ENCODE data around the gene OR51B5.
A peak's percentile ranks its signal among the peaks of the same experiment; 100 is the strongest.
"Not testable (repeated sequence)": the region's sequence is repeated elsewhere in the genome, so short reads cannot be mapped to it uniquely, and the experiment has no call there.

The OR51B5 gene

GRCh38 chr11:5343474-5344335 lies at the start of gene OR51B5:
Gene OR51B5, minus strand, starts transcription at chr11:5343524. Its CDS starts 0 bp downstream, at chr11:5343524.
- DNase-seq (ENCODE audit: low read depth, low spot score) = no peak
- H3K27ac ChIP-seq (ENCODE audit: low read length) = no peak within 1 kb of the TSS
- no CpG with 5 or more reads among the region's 6 CpGs for WGBS (ENCODE audit: insufficient coverage, insufficient read length)

DNA sequence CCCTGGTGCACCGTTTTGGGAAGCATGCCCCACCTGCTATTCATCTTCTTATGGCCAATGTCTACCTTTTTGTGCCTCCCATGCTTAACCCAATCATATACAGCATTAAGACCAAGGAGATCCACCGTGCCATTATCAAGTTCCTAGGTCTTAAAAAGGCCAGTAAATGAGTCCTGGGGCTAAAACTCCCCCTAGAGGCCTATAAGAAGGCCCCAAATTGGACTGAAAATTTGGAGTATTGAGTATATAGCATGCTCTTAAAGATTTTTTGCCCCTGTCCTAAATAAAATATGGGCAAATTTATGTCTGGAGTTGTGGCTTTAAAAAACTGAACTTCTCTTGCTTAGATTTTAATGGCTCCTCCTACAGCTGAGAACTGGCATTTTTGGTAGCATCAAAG lies 46.9 kb upstream of the OR51B5 start:
- WGBS (ENCODE audit: insufficient coverage, insufficient read length) = no CpG with 5 or more reads among the region's 2 CpGs

More at GRCh38 chr11:5343474-5344335, at the start of gene OR51B5:
- no peaks in the 10 kb centered on the region for H3K27me3 ChIP-seq (ENCODE audit: control insufficient read depth, insufficient read depth, low read length)
- H3K9me3 ChIP-seq (ENCODE audit: control insufficient read depth, insufficient read depth, low read length) = no peaks in the 10 kb centered on the region
- no peaks in the 10 kb centered on the region for H3K36me3 ChIP-seq (ENCODE audit: control insufficient read depth, insufficient read depth, low read length)
- H3K4me3 ChIP-seq (ENCODE audit: low read length) = no peak within 1 kb of the TSS
- no peaks in the 10 kb centered on the region for H3K4me1 ChIP-seq (ENCODE audit: control insufficient read depth, insufficient read depth, low read length)

GRCh38 chr11:5384335-5384734 lies 41.0 kb upstream of the OR51B5 start:
- no peaks in the 10 kb centered on the region for H3K4me1 ChIP-seq (ENCODE audit: control insufficient read depth, insufficient read depth, low read length)
- H3K27me3 ChIP-seq (ENCODE audit: control insufficient read depth, insufficient read depth, low read length) = no peaks in the 10 kb centered on the region
- H3K27ac ChIP-seq (ENCODE audit: low read length) = no peak overlapping the region
- H3K4me3 ChIP-seq (ENCODE audit: low read length) = no peak overlapping the region
- DNase-seq (ENCODE audit: low read depth, low spot score) = no peak
- H3K9me3 ChIP-seq (ENCODE audit: control insufficient read depth, insufficient read depth, low read length) = no peaks in the 10 kb centered on the region
- no peaks in the 10 kb centered on the region for H3K36me3 ChIP-seq (ENCODE audit: control insufficient read depth, insufficient read depth, low read length)
- no CpG with 5 or more reads among the region's 2 CpGs for WGBS (ENCODE audit: insufficient coverage, insufficient read length)

More for the DNA sequence above, 46.9 kb upstream of the OR51B5 start:
- Histone ChIP-seq H3K9me3 (ENCODE audit: control insufficient read depth, insufficient read depth, low read length) (no peaks in the 10 kb centered on the region), H3K36me3 (ENCODE audit: control insufficient read depth, insufficient read depth, low read length) (no peaks in the 10 kb centered on the region), H3K4me1 (ENCODE audit: control insufficient read depth, insufficient read depth, low read length) (no peaks in the 10 kb centered on the region), H3K4me3 (ENCODE audit: low read length) (no peak overlapping the region), H3K27me3 (ENCODE audit: control insufficient read depth, insufficient read depth, low read length) (no peaks in the 10 kb centered on the region), H3K27ac (ENCODE audit: low read length) (no peak overlapping the region)
- no peak for DNase-seq (ENCODE audit: low read depth, low spot score)

- Histone ChIP-seq H3K27ac (ENCODE audit: low read length) (no peak within 1 kb of the TSS), H3K27me3 (ENCODE audit: control insufficient read depth, insufficient read depth, low read length) (no peaks in the 10 kb centered on the region), H3K4me3 (ENCODE audit: low read length) (no peak within 1 kb of the TSS), H3K4me1 (ENCODE audit: control insufficient read depth, insufficient read depth, low read length) (no peaks in the 10 kb centered on the region), H3K9me3 (ENCODE audit: control insufficient read depth, insufficient read depth, low read length) (no peaks in the 10 kb centered on the region), H3K36me3 (ENCODE audit: control insufficient read depth, insufficient read depth, low read length) (no peaks in the 10 kb centered on the region)
- WGBS (ENCODE audit: insufficient coverage, insufficient read length) = no CpG with 5 or more reads among the region's 1 CpG
- DNase-seq (ENCODE audit: low read depth, low spot score) = no peak
Measured at GRCh38 chr11:5383576-5383975, 40.3 kb upstream of the OR51B5 start, which contains the start of gene OR51M1. Gene OR51M1, plus strand, starts transcription at chr11:5383812. Its CDS starts 5,587 bp downstream, at chr11:5389399.

- H3K9me3 ChIP-seq (ENCODE audit: control insufficient read depth, insufficient read depth, low read length) = no peaks in the 10 kb centered on the region
- H3K4me3 ChIP-seq (ENCODE audit: low read length) = no peak overlapping the region
- H3K4me1 ChIP-seq (ENCODE audit: control insufficient read depth, insufficient read depth, low read length) = no peaks in the 10 kb centered on the region
- H3K36me3 ChIP-seq (ENCODE audit: control insufficient read depth, insufficient read depth, low read length) = no peaks in the 10 kb centered on the region
- no peak overlapping the region for H3K27ac ChIP-seq (ENCODE audit: low read length)
- H3K27me3 ChIP-seq (ENCODE audit: control insufficient read depth, insufficient read depth, low read length) = no peaks in the 10 kb centered on the region
- no CpG with 5 or more reads among the region's 4 CpGs for WGBS (ENCODE audit: insufficient coverage, insufficient read length)
- DNase-seq (ENCODE audit: low read depth, low spot score) = peak; percentile 50
Measured at GRCh38 chr11:5380740-5381342, 37.5 kb upstream of the OR51B5 start.

- no peak for DNase-seq (ENCODE audit: low read depth, low spot score)
- Histone ChIP-seq H3K36me3 (ENCODE audit: control insufficient read depth, insufficient read depth, low read length) (no peaks in the 10 kb centered on the region), H3K27me3 (ENCODE audit: control insufficient read depth, insufficient read depth, low read length) (no peaks in the 10 kb centered on the region), H3K9me3 (ENCODE audit: control insufficient read depth, insufficient read depth, low read length) (no peaks in the 10 kb centered on the region), H3K27ac (ENCODE audit: low read length) (no peak overlapping the region), H3K4me3 (ENCODE audit: low read length) (no peak overlapping the region), H3K4me1 (ENCODE audit: control insufficient read depth, insufficient read depth, low read length) (no peaks in the 10 kb centered on the region)
Measured at GRCh38 chr11:5369789-5370188, 26.5 kb upstream of the OR51B5 start.

DNA sequence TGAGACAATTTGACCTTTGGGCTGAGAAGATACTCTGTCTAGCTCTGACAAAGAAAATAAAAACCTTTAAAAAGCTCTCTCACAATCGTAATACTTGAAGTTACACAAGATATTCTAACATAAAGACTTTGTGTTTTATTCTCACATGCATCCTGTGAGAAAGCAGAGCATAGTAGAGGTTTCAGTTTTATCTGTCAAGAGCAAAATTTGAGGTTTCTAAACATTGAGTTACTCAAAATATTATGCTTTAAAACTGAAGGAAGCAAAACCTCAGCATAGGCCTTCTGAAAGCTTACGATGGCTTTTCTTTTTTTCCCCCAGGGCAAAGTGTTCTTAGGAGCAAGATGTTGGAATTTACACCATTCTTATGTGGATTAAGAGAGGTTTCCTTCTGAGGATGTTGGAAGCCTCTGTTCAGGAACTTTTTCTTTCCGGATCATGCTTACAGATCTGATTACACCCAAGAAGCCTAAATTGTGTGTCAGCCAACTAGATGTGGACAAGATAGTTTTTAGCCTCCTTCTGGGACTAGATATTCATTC lies 25.2 kb upstream of the OR51B5 start:
- no peak overlapping the region for H3K27ac ChIP-seq (ENCODE audit: low read length)
- no peaks in the 10 kb centered on the region for H3K4me1 ChIP-seq (ENCODE audit: control insufficient read depth, insufficient read depth, low read length)
- no peaks in the 10 kb centered on the region for H3K9me3 ChIP-seq (ENCODE audit: control insufficient read depth, insufficient read depth, low read length)
- DNase-seq (ENCODE audit: low read depth, low spot score) = no peak
- H3K36me3 ChIP-seq (ENCODE audit: control insufficient read depth, insufficient read depth, low read length) = no peaks in the 10 kb centered on the region
- no peaks in the 10 kb centered on the region for H3K27me3 ChIP-seq (ENCODE audit: control insufficient read depth, insufficient read depth, low read length)
- no CpG with 5 or more reads among the region's 3 CpGs for WGBS (ENCODE audit: insufficient coverage, insufficient read length)
- no peak overlapping the region for H3K4me3 ChIP-seq (ENCODE audit: low read length)

DNA sequence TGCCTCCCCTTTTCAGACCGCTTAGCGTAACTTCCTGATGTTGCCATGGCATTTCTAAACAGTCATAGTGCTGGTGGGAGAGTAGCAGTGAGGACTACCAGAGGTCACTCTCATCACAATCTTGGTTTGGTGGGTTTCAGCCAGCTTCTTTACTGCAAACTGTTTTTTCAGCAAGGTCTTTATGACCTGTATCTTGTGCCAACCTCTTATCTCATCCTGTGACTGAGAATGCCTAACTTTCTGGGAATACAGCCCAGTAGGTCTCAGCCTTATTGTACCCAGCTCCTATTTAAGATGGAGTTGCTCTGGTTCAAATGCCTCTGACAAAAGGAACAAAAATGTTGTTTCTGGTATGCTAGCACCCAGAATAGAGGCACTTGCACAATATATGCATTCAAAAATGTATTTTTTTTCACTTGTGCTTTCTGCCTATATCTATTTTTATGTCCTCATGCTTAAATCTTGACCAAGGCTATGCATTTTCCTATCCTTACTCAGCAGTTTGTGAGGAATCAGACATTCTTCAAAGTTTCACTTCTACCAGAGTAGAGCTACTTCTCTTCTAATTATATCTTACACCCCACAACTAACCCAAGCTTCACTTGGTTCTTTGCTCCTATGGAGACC lies 24.2 kb upstream of the OR51B5 start:
- WGBS (ENCODE audit: insufficient coverage, insufficient read length) = no CpG with 5 or more reads among the region's 2 CpGs
- H3K9me3 ChIP-seq (ENCODE audit: control insufficient read depth, insufficient read depth, low read length) = no peaks in the 10 kb centered on the region
- H3K27ac ChIP-seq (ENCODE audit: low read length) = no peak overlapping the region
- no peaks in the 10 kb centered on the region for H3K27me3 ChIP-seq (ENCODE audit: control insufficient read depth, insufficient read depth, low read length)
- no peaks in the 10 kb centered on the region for H3K4me1 ChIP-seq (ENCODE audit: control insufficient read depth, insufficient read depth, low read length)
- DNase-seq (ENCODE audit: low read depth, low spot score) = no peak
- no peaks in the 10 kb centered on the region for H3K36me3 ChIP-seq (ENCODE audit: control insufficient read depth, insufficient read depth, low read length)
- H3K4me3 ChIP-seq (ENCODE audit: low read length) = no peak overlapping the region

GRCh38 chr11:5366856-5367255 lies 23.5 kb upstream of the OR51B5 start:
- WGBS (ENCODE audit: insufficient coverage, insufficient read length) = no CpG with 5 or more reads among the region's 1 CpG
- no peak overlapping the region for H3K27ac ChIP-seq (ENCODE audit: low read length)

DNA sequence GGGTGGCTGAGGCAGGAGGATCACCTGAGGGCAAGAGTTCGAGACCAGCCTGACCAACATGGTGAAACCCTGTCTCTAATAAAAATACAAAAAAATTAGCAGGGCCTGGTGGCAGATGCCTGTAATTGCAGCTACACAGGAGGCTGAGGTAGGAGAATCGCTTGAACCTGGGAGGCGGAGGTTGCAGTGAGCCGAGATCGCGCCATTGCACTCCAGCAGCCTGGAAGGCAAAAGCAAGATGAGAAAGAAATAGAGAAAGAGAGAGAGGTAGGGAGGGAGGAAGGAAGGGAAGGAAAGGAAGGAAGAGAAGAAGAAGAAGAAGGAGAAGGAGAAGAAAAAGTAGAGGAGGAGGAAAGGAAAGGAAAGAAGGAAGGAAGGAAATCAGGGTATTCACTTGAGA lies 23.0 kb upstream of the OR51B5 start:
- DNase-seq (ENCODE audit: low read depth, low spot score); H3K9me3 ChIP-seq (ENCODE audit: control insufficient read depth, insufficient read depth, low read length); H3K36me3 ChIP-seq (ENCODE audit: control insufficient read depth, insufficient read depth, low read length); H3K4me3 ChIP-seq (ENCODE audit: low read length); H3K4me1 ChIP-seq (ENCODE audit: control insufficient read depth, insufficient read depth, low read length); H3K27ac ChIP-seq (ENCODE audit: low read length); H3K27me3 ChIP-seq (ENCODE audit: control insufficient read depth, insufficient read depth, low read length): not testable (repeated sequence)
- WGBS (ENCODE audit: insufficient coverage, insufficient read length) = no CpG with 5 or more reads among the region's 6 CpGs

More at GRCh38 chr11:5366856-5367255, 23.5 kb upstream of the OR51B5 start:
- Histone ChIP-seq H3K27me3 (ENCODE audit: control insufficient read depth, insufficient read depth, low read length) (no peaks in the 10 kb centered on the region), H3K4me1 (ENCODE audit: control insufficient read depth, insufficient read depth, low read length) (no peaks in the 10 kb centered on the region), H3K36me3 (ENCODE audit: control insufficient read depth, insufficient read depth, low read length) (no peaks in the 10 kb centered on the region), H3K9me3 (ENCODE audit: control insufficient read depth, insufficient read depth, low read length) (no peaks in the 10 kb centered on the region), H3K4me3 (ENCODE audit: low read length) (no peak overlapping the region)
- no peak for DNase-seq (ENCODE audit: low read depth, low spot score)
